IgD-negative memory B cell (primary cell): ENCODE data around the gene AVEN. TPM values are rescaled to one million over a fixed set of nuclear protein-coding genes. Genes with fewer than 3 reads are reported as not detected.
A peak's percentile ranks its signal among the peaks of the same experiment; 100 is the strongest.
"Not testable (repeated sequence)": the region's sequence is repeated elsewhere in the genome, so short reads cannot be mapped to it uniquely, and the experiment has no call there.

Source experiments
- H3K27ac Mint-ChIP-seq, 3 donors: one replicate each; pipeline ENCODE4 v1.8.0; 2020 to 2022; ENCODE audit warnings: mild to moderate bottlenecking in 3 of 3, mixed read lengths in 3 of 3, moderate library complexity in 1 of 3
- H3K27me3 Mint-ChIP-seq: one replicate; pipeline ENCODE4 v1.8.0; 2021; ENCODE audit warnings: mixed read lengths
- H3K36me3 Mint-ChIP-seq: one replicate; pipeline ENCODE4 v1.8.0; 2020; ENCODE audit warnings: mild to moderate bottlenecking, mixed read lengths
- H3K4me1 Mint-ChIP-seq, 3 donors: one replicate each; pipeline ENCODE4 v1.8.0; 2020 to 2022; ENCODE audit warnings: mixed read lengths in 3 of 3, mild to moderate bottlenecking in 1 of 3
- H3K4me3 Mint-ChIP-seq, 4 donors: one replicate each; pipeline ENCODE4 v1.8.0; 2020 to 2022; ENCODE audit warnings: mild to moderate bottlenecking in 4 of 4, mixed read lengths in 4 of 4, moderate library complexity in 3 of 4
- H3K9me3 Mint-ChIP-seq, 3 donors: one replicate each; pipeline ENCODE4 v1.8.0; 2020 to 2021; ENCODE audit warnings: mixed read lengths in 3 of 3, mild to moderate bottlenecking in 1 of 3
- polyA plus RNA-seq: library from polyadenylated mRNA; unstranded; fragments of 300-500 nt; fragmentation: Illumina TruSeq; gene quantifications from one replicate; pipeline ENCODE4 v1.2.3, GENCODE V29; 2021

AVEN gene
- polyA plus RNA-seq, 1 donor from 2014 or later, result 2.4 TPM

- H3K36me3 Mint-ChIP-seq, H3K4me3 Mint-ChIP-seq, H3K27me3 Mint-ChIP-seq, H3K4me1 Mint-ChIP-seq: not testable (repeated sequence)
- H3K27ac Mint-ChIP-seq, result peak overlapping the region in 1 of 3 donors; percentile 5
- peaks cover 13 to 25% (median 23%) of the 10 kb centered on the region in 3 donors for H3K9me3 Mint-ChIP-seq
Measured at GRCh38 chr15:34050385-34050784, 11.4 kb upstream of the AVEN start.

- Mint-ChIP-seq H3K36me3 (peaks cover 2% of the 10 kb centered on the region), H3K27me3 (no peaks in the 10 kb centered on the region), H3K4me1 (peaks cover 0 to under 1% (median 0%) of the 10 kb centered on the region in 3 donors), H3K4me3 (no peak overlapping the region), H3K9me3 (peaks cover 13 to 25% (median 23%) of the 10 kb centered on the region in 3 donors), H3K27ac (no peak overlapping the region)
Measured at GRCh38 chr15:34049112-34049511, 10.1 kb upstream of the AVEN start.

- Mint-ChIP-seq H3K27me3 (no peaks in the 10 kb centered on the region), H3K27ac (no peak overlapping the region), H3K4me3 (no peak overlapping the region), H3K36me3 (peaks cover 2% of the 10 kb centered on the region), H3K4me1 (peaks cover 0 to 3% (median 0%) of the 10 kb centered on the region in 3 donors), H3K9me3 (peaks cover 13 to 23% (median 21%) of the 10 kb centered on the region in 3 donors)
Measured at GRCh38 chr15:34047893-34048775, 9.1 kb upstream of the AVEN start.

- no peaks in the 10 kb centered on the region for H3K27me3 Mint-ChIP-seq
- peaks cover 13 to 21% (median 17%) of the 10 kb centered on the region in 3 donors for H3K9me3 Mint-ChIP-seq
- H3K27ac Mint-ChIP-seq, result no peak overlapping the region
- peaks cover 0 to 3% (median 0%) of the 10 kb centered on the region in 3 donors for H3K4me1 Mint-ChIP-seq
- H3K36me3 Mint-ChIP-seq, result peaks cover 2% of the 10 kb centered on the region
- no peak overlapping the region for H3K4me3 Mint-ChIP-seq
Measured at GRCh38 chr15:34046471-34047145, 7.6 kb upstream of the AVEN start.

GRCh38 chr15:34043813-34044212 is 4.8 kb upstream of the AVEN start:
- Mint-ChIP-seq H3K36me3 (no peaks in the 10 kb centered on the region), H3K4me1 (peaks cover 6 to 13% (median 8%) of the 10 kb centered on the region in 3 donors), H3K4me3 (no peak overlapping the region), H3K27ac (no peak overlapping the region), H3K9me3 (no peaks in the 10 kb centered on the region), H3K27me3 (no peaks in the 10 kb centered on the region)

- no peaks in the 10 kb centered on the region for H3K27me3 Mint-ChIP-seq
- H3K4me1 Mint-ChIP-seq, result peaks cover 6 to 13% (median 8%) of the 10 kb centered on the region in 3 donors
- H3K4me3 Mint-ChIP-seq, result no peak overlapping the region
- H3K9me3 Mint-ChIP-seq, result no peaks in the 10 kb centered on the region
- no peak overlapping the region for H3K27ac Mint-ChIP-seq
- H3K36me3 Mint-ChIP-seq, result no peaks in the 10 kb centered on the region
Measured at GRCh38 chr15:34043391-34043790, 4.4 kb upstream of the AVEN start.

- peaks cover 12 to 20% (median 12%) of the 10 kb centered on the region in 3 donors for H3K4me1 Mint-ChIP-seq
- no peaks in the 10 kb centered on the region for H3K9me3 Mint-ChIP-seq
- H3K4me3 Mint-ChIP-seq, result peak overlapping the region; percentile 86 to 98 (median 93)
- no peaks in the 10 kb centered on the region for H3K36me3 Mint-ChIP-seq
- no peaks in the 10 kb centered on the region for H3K27me3 Mint-ChIP-seq
- peak overlapping the region; percentile 43 to 90 (median 80) for H3K27ac Mint-ChIP-seq
Measured at GRCh38 chr15:34039790-34040113, 748 bp upstream of the AVEN start.

- no peaks in the 10 kb centered on the region for H3K36me3 Mint-ChIP-seq
- H3K4me1 Mint-ChIP-seq, result peaks cover 12 to 20% (median 12%) of the 10 kb centered on the region in 3 donors
- H3K9me3 Mint-ChIP-seq, result no peaks in the 10 kb centered on the region
- peak overlapping the region; percentile 94 to 97 (median 95) for H3K4me3 Mint-ChIP-seq
- no peaks in the 10 kb centered on the region for H3K27me3 Mint-ChIP-seq
- peak overlapping the region; percentile 70 to 92 (median 80) for H3K27ac Mint-ChIP-seq
Measured at GRCh38 chr15:34038023-34038870, 757 bp downstream of the AVEN start.

- Mint-ChIP-seq H3K27ac (no peak overlapping the region), H3K4me1 (peaks cover 0 to 3% (median 0%) of the 10 kb centered on the region in 3 donors), H3K27me3 (no peaks in the 10 kb centered on the region), H3K4me3 (no peak overlapping the region), H3K9me3 (peaks cover 0 to 5% (median 0%) of the 10 kb centered on the region in 3 donors), H3K36me3 (peaks cover 4% of the 10 kb centered on the region)
Measured at GRCh38 chr15:34031987-34032760, 6.8 kb downstream of the AVEN start.

GRCh38 chr15:34027606-34028005 is 11.4 kb downstream of the AVEN start:
- H3K4me3 Mint-ChIP-seq, result no peak overlapping the region
- no peaks in the 10 kb centered on the region for H3K27me3 Mint-ChIP-seq
- H3K36me3 Mint-ChIP-seq, result peaks cover 4% of the 10 kb centered on the region
- H3K9me3 Mint-ChIP-seq, result peaks cover 0 to 5% (median 0%) of the 10 kb centered on the region in 3 donors
- H3K4me1 Mint-ChIP-seq, result peaks cover 0 to under 1% (median 0%) of the 10 kb centered on the region in 3 donors
- no peak overlapping the region for H3K27ac Mint-ChIP-seq

GRCh38 chr15:34025252-34025651 is 13.8 kb downstream of the AVEN start:
- peaks cover 0 to 5% (median 0%) of the 10 kb centered on the region in 3 donors for H3K9me3 Mint-ChIP-seq
- peaks cover 7% of the 10 kb centered on the region for H3K36me3 Mint-ChIP-seq
- H3K27me3 Mint-ChIP-seq, result no peaks in the 10 kb centered on the region
- H3K4me3 Mint-ChIP-seq, result no peak overlapping the region
- H3K27ac Mint-ChIP-seq, result no peak overlapping the region
- peaks cover 0 to 2% (median 0%) of the 10 kb centered on the region in 3 donors for H3K4me1 Mint-ChIP-seq

- H3K9me3 Mint-ChIP-seq, result peaks cover 0 to 5% (median 0%) of the 10 kb centered on the region in 3 donors
- no peak overlapping the region for H3K4me3 Mint-ChIP-seq
- H3K4me1 Mint-ChIP-seq, result peaks cover 0 to 2% (median 0%) of the 10 kb centered on the region in 3 donors
- H3K27ac Mint-ChIP-seq, result no peak overlapping the region
- H3K27me3 Mint-ChIP-seq, result no peaks in the 10 kb centered on the region
- peaks cover 7% of the 10 kb centered on the region for H3K36me3 Mint-ChIP-seq
Measured at GRCh38 chr15:34023907-34024306, 15.1 kb downstream of the AVEN start.

GRCh38 chr15:34019369-34019990 is 19.5 kb downstream of the AVEN start:
- Mint-ChIP-seq H3K4me3 (no peak overlapping the region), H3K27me3 (no peaks in the 10 kb centered on the region), H3K36me3 (peaks cover 12% of the 10 kb centered on the region), H3K27ac (peak overlapping the region in 1 of 3 donors; percentile 27), H3K9me3 (no peaks in the 10 kb centered on the region), H3K4me1 (peaks cover 0 to 2% (median 0%) of the 10 kb centered on the region in 3 donors)

- Mint-ChIP-seq H3K4me3 (peak overlapping the region in 1 of 4 donors; percentile 31), H3K36me3 (peaks cover 12% of the 10 kb centered on the region)
- not testable (repeated sequence) for H3K4me1 Mint-ChIP-seq, H3K27me3 Mint-ChIP-seq, H3K9me3 Mint-ChIP-seq, H3K27ac Mint-ChIP-seq
Measured at GRCh38 chr15:34018738-34019137, 20.3 kb downstream of the AVEN start.
